Activated CD8-positive, alpha-beta memory T cell treated with anti-CD3 and anti-CD28 coated beads for 36 hours (primary cell): Measurements from ENCODE around the gene FAM110D. TPM values are rescaled to one million over a fixed set of nuclear protein-coding genes. Genes with fewer than 3 reads are reported as not detected.

Experiments used
- CTCF ChIA-PET: fragments of 350-600 bp; sonication (Branson Sonifier 250); formaldehyde crosslinking; loops from one replicate; lab custom pipeline; 2021; ENCODE audit warnings: antibody characterized with exemption; lab: Charles Lee
- POLR2A ChIA-PET: fragments of 350-600 bp; sonication (Branson Sonifier 250); formaldehyde crosslinking; loops from one replicate; lab custom pipeline; 2021; ENCODE audit warnings: antibody characterized with exemption; lab: Charles Lee
- total RNA-seq, 2 experiments: library from RNA; stranded (reverse); gene quantifications; one replicate each; pipeline ENCODE4 v1.2.3, GENCODE V29; 2021

FAM110D gene
- total RNA-seq, 2 experiments from 2014 or later: not detected

GRCh38 chr1:26156285-26157038, 2.4 kb upstream of the FAM110D start:
- ChIA-PET CTCF (interaction anchor here (0.8 to 3.9 kb wide), 6 partner anchors 9 to 120 kb away, joined by 3 to 13 read pairs (median 4); partner anchors contain the start of gene ZNF593), POLR2A (interaction anchor here (0.6 kb wide), 1 partner anchor 534 kb away, joined by 3 read pairs; no protein-coding TSS in a partner anchor)

GRCh38 chr1:26158271-26158907, 490 bp upstream of the FAM110D start:
- ChIA-PET POLR2A (no interaction called here), CTCF (interaction anchor here (1.2 to 3.9 kb wide), 2 partner anchors 13 to 163 kb away, joined by 3 to 13 read pairs; no protein-coding TSS in a partner anchor)

- CTCF ChIA-PET: interaction anchor here (1.8 kb wide), 1 partner anchor 14 kb away, joined by 5 read pairs; no protein-coding TSS in a partner anchor
- POLR2A ChIA-PET: no interaction called here
These were observed 812 bp downstream of the FAM110D start for GRCh38 chr1:26159743-26160039.

GRCh38 chr1:26160527-26161414, 1.9 kb downstream of the FAM110D start:
- POLR2A ChIA-PET: no interaction called here
- CTCF ChIA-PET: interaction anchor here (0.7 to 1.8 kb wide), 4 partner anchors 15 to 125 kb away, joined by 3 to 5 read pairs (median 4); partner anchors contain the start of gene CEP85

- POLR2A ChIA-PET: no interaction called here
These were observed 2.7 kb downstream of the FAM110D start for GRCh38 chr1:26161415-26162219.

GRCh38 chr1:26162220-26162709, 3.4 kb downstream of the FAM110D start:
- ChIA-PET CTCF (interaction anchor here (0.6 to 2.6 kb wide), 6 partner anchors 17 to 229 kb away, joined by 3 to 9 read pairs (median 3); no protein-coding TSS in a partner anchor), POLR2A (no interaction called here)

More at GRCh38 chr1:26161415-26162219, 2.7 kb downstream of the FAM110D start:
- CTCF ChIA-PET: interaction anchor here (0.7 to 2.6 kb wide), 7 partner anchors 16 to 230 kb away, joined by 3 to 9 read pairs (median 3); partner anchors contain the start of gene CEP85

- CTCF ChIA-PET: interaction anchor here (0.7 to 2.6 kb wide), 13 partner anchors 10 to 513 kb away, joined by 3 to 9 read pairs (median 3); no protein-coding TSS in a partner anchor
These were observed 4.8 kb downstream of the FAM110D start for GRCh38 chr1:26163684-26164035.

GRCh38 chr1:26164036-26164860, 5.4 kb downstream of the FAM110D start:
- POLR2A ChIA-PET: no interaction called here
- CTCF ChIA-PET: interaction anchor here (0.7 to 2.6 kb wide), 11 partner anchors 10 to 128 kb away, joined by 3 to 9 read pairs (median 3); partner anchors contain the start of gene CEP85

More at GRCh38 chr1:26163684-26164035, 4.8 kb downstream of the FAM110D start:
- POLR2A ChIA-PET: no interaction called here

GRCh38 chr1:26164861-26165842, 6.3 kb downstream of the FAM110D start:
- ChIA-PET POLR2A (no interaction called here), CTCF (interaction anchor here (0.6 to 2.6 kb wide), 6 partner anchors 20 to 111 kb away, joined by 3 to 8 read pairs (median 3); partner anchors contain the start of gene CEP85)

GRCh38 chr1:26166719-26167281, 7.9 kb downstream of the FAM110D start:
- ChIA-PET POLR2A (no interaction called here), CTCF (interaction anchor here (1.0 to 2.6 kb wide), 2 partner anchors 67 to 68 kb away, joined by 5 to 8 read pairs; partner anchors contain the start of gene CEP85)

- CTCF ChIA-PET: interaction anchor here (0.9 to 3.0 kb wide), 7 partner anchors 11 to 206 kb away, joined by 3 to 30 read pairs (median 5); partner anchors contain the start of gene CEP85
- POLR2A ChIA-PET: no interaction called here
These were observed 9.7 kb downstream of the FAM110D start, which contains the start of gene C1orf232 for GRCh38 chr1:26168410-26169197. Gene C1orf232, minus strand, starts transcription at chr1:26168963. Its CDS starts 464 bp downstream, at chr1:26168499.

GRCh38 chr1:26169198-26169554, 10.3 kb downstream of the FAM110D start:
- ChIA-PET POLR2A (interaction anchor here (0.6 to 1.5 kb wide), 4 partner anchors 9 to 263 kb away, joined by 3 to 10 read pairs (median 3); partner anchors contain the start of genes CEP85, CNKSR1 and DHDDS), CTCF (interaction anchor here (0.5 to 3.0 kb wide), 19 partner anchors 9 to 412 kb away, joined by 3 to 30 read pairs (median 5); partner anchors contain the start of genes CEP85 and CNKSR1)

- CTCF ChIA-PET: interaction anchor here (0.5 to 3.0 kb wide), 25 partner anchors 8 to 411 kb away, joined by 3 to 30 read pairs (median 4); partner anchors contain the start of genes CATSPER4, CEP85 and CNKSR1
- POLR2A ChIA-PET: interaction anchor here (0.5 to 1.5 kb wide), 6 partner anchors 8 to 822 kb away, joined by 3 to 10 read pairs (median 4); partner anchors contain the start of genes CEP85, CNKSR1 and DHDDS
These were observed 11.0 kb downstream of the FAM110D start, which contains the start of gene ZNF593 for GRCh38 chr1:26169669-26170471. Gene ZNF593, plus strand, starts transcription at chr1:26169908. Its CDS starts 76 bp downstream, at chr1:26169984.
